ENCODE data around the gene KNCN.

The KNCN gene

DNA sequence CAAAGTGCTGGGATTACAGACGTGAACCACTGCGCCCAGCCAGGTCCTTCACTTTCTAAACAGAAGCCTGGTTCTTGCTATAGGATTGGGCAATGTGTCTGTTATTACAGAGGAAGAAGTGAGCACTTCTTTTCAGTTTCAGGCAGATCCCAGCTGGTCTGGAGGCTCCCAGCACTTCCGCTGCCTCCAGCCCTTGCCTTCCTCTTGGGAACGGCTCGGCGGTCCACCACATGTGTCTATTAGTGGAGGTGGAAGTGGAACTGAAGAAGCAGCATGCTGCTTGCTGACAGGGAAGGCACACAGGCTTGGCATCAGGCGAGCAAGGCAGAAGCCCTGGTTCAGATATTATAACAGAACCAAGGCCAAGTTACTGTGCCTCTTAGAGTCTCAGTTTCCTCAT is 35.6 kb upstream of the KNCN start:
- H3K4ac ChIP-seq (ENCODE audit: low read depth, low read length): no peak overlapping the region
- H4K91ac ChIP-seq (ENCODE audit: low read depth, low read length): no peak overlapping the region
- H3K9ac ChIP-seq (ENCODE audit: low read length): no peak overlapping the region
- no peaks in the 10 kb centered on the region for H3K9me3 ChIP-seq (ENCODE audit: insufficient read depth, low read depth, low read length)
- H3K79me2 ChIP-seq (ENCODE audit: control insufficient read depth, insufficient read depth, low read length, poor library complexity): no peaks in the 10 kb centered on the region
- WGBS (ENCODE audit: extremely low coverage, insufficient coverage, insufficient read length): no CpG with 5 or more reads among the region's 7 CpGs
- no peak overlapping the region for H3K14ac ChIP-seq (ENCODE audit: low read length)
- H4K12ac ChIP-seq (ENCODE audit: low read depth, low read length): no peak overlapping the region
- H3K27ac ChIP-seq (ENCODE audit: low read depth, low read length): no peak overlapping the region
- H2BK12ac ChIP-seq (ENCODE audit: low read length): no peak overlapping the region
- no peak overlapping the region for H2AFZ ChIP-seq (ENCODE audit: insufficient read depth, low read length, poor library complexity)
- H3K36me3 ChIP-seq (ENCODE audit: control insufficient read depth in 1 of 2, insufficient read depth in 2 of 2, low read length in 2 of 2): peaks cover 23 to 46% of the 10 kb centered on the region in 2 experiments
- H4K8ac ChIP-seq (ENCODE audit: low read depth, low read length): no peak overlapping the region
- DNase-seq: peak in 1 of 2 donors; percentile 14
- no peaks in the 10 kb centered on the region for H3K4me1 ChIP-seq (ENCODE audit: control insufficient read depth in 1 of 2, insufficient read depth in 2 of 2, low read length in 2 of 2)
- H3K27me3 ChIP-seq (ENCODE audit: insufficient read depth, low read length): no peaks in the 10 kb centered on the region
- no peak overlapping the region for H2AK5ac ChIP-seq (ENCODE audit: low read length)
- H3K23ac ChIP-seq (ENCODE audit: low read length): no peak overlapping the region
- no peak overlapping the region for H3K4me2 ChIP-seq (ENCODE audit: low read length)
- H3K18ac ChIP-seq (ENCODE audit: low read length): no peak overlapping the region
- no peaks in the 10 kb centered on the region for H3K79me1 ChIP-seq (ENCODE audit: low read length)
- H2BK5ac ChIP-seq (ENCODE audit: low read depth, low read length, poor library complexity): no peak overlapping the region
- H2BK120ac ChIP-seq (ENCODE audit: insufficient read depth, low read length, poor library complexity): no peak overlapping the region
- H3K4me3 ChIP-seq (ENCODE audit: low read depth, low read length): no peak overlapping the region

DNA sequence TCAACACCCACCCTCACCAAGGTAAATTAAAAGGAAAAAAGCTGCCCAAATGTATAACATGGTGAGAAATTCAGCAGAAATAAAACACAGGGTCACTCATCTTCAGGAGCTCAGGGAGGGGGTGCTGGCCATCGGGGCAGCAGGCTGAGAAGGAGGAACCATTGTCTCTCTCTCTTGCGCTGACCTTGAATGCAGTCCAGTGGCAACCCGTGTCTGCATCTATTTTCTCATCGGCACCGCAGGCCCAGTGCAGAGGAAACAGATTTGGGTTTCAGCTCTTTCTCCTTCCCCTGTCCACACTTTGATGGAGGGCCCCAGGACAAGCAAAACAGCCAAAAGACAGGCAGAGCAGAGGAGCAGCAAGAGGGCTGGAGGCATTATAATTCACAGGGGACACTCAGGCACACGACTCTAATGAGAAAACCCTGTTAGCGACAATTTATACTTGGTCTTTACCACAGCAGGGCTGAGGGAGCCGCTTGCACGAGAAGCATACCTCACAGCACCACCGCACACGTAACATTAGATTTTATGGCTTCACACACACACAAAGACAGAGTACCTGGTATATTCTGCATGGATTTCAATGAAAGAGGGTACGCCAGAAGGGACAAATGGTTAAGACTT is 34.0 kb upstream of the KNCN start:
- no peaks in the 10 kb centered on the region for H3K9me3 ChIP-seq (ENCODE audit: insufficient read depth, low read depth, low read length)
- H2BK12ac ChIP-seq (ENCODE audit: low read length): no peak overlapping the region
- no peak overlapping the region for H3K4me3 ChIP-seq (ENCODE audit: low read depth, low read length)
- H3K18ac ChIP-seq (ENCODE audit: low read length): no peak overlapping the region
- no peak overlapping the region for H4K12ac ChIP-seq (ENCODE audit: low read depth, low read length)
- H3K36me3 ChIP-seq (ENCODE audit: control insufficient read depth in 1 of 2, insufficient read depth in 2 of 2, low read length in 2 of 2): peaks cover 22 to 40% of the 10 kb centered on the region in 2 experiments
- H3K4me2 ChIP-seq (ENCODE audit: low read length): no peak overlapping the region
- H3K27me3 ChIP-seq (ENCODE audit: insufficient read depth, low read length): no peaks in the 10 kb centered on the region
- H4K8ac ChIP-seq (ENCODE audit: low read depth, low read length): no peak overlapping the region
- no peak for DNase-seq
- no peak overlapping the region for H3K27ac ChIP-seq (ENCODE audit: low read depth, low read length)
- H2AK5ac ChIP-seq (ENCODE audit: low read length): no peak overlapping the region
- no peaks in the 10 kb centered on the region for H3K79me1 ChIP-seq (ENCODE audit: low read length)
- H2AFZ ChIP-seq (ENCODE audit: insufficient read depth, low read length, poor library complexity): no peak overlapping the region
- no peak overlapping the region for H3K23ac ChIP-seq (ENCODE audit: low read length)
- WGBS (ENCODE audit: extremely low coverage, insufficient coverage, insufficient read length): no CpG with 5 or more reads among the region's 12 CpGs
- H2BK5ac ChIP-seq (ENCODE audit: low read depth, low read length, poor library complexity): no peak overlapping the region
- H3K4me1 ChIP-seq (ENCODE audit: control insufficient read depth in 1 of 2, insufficient read depth in 2 of 2, low read length in 2 of 2): no peaks in the 10 kb centered on the region
- no peak overlapping the region for H3K4ac ChIP-seq (ENCODE audit: low read depth, low read length)
- no peak overlapping the region for H3K14ac ChIP-seq (ENCODE audit: low read length)
- no peak overlapping the region for H2BK120ac ChIP-seq (ENCODE audit: insufficient read depth, low read length, poor library complexity)
- H3K9ac ChIP-seq (ENCODE audit: low read length): no peak overlapping the region
- H4K91ac ChIP-seq (ENCODE audit: low read depth, low read length): no peak overlapping the region
- no peaks in the 10 kb centered on the region for H3K79me2 ChIP-seq (ENCODE audit: control insufficient read depth, insufficient read depth, low read length, poor library complexity)

DNA sequence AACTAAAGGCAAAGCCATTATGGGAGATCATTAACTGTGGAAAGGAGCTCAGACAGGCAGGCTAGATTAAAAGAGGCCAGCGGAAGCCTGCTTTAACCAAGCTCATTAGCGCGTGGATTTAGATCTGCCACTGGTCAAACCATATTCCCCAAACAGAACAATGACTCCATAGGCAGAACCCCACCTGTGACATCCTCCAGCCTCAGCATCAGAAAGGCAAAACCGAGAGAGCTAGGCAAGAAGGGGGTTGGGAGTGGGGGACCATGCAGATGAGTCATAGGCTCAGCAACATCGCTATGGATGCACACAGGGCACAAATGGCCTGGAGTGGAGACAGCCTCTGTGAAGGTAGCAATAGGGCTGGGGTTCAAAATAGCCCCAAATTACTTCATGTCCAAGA is 32.0 kb upstream of the KNCN start:
- DNase-seq: no peak
- Histone ChIP-seq H4K8ac (ENCODE audit: low read depth, low read length) (no peak overlapping the region), H3K9me3 (ENCODE audit: insufficient read depth, low read depth, low read length) (no peaks in the 10 kb centered on the region), H3K79me2 (ENCODE audit: control insufficient read depth, insufficient read depth, low read length, poor library complexity) (no peaks in the 10 kb centered on the region), H3K27ac (ENCODE audit: low read depth, low read length) (no peak overlapping the region), H2BK5ac (ENCODE audit: low read depth, low read length, poor library complexity) (no peak overlapping the region), H3K4me3 (ENCODE audit: low read depth, low read length) (no peak overlapping the region), H3K36me3 (ENCODE audit: control insufficient read depth in 1 of 2, insufficient read depth in 2 of 2, low read length in 2 of 2) (peaks cover 23 to 40% of the 10 kb centered on the region in 2 experiments), H3K4me2 (ENCODE audit: low read length) (no peak overlapping the region), H2AK5ac (ENCODE audit: low read length) (no peak overlapping the region), H3K18ac (ENCODE audit: low read length) (no peak overlapping the region), H3K79me1 (ENCODE audit: low read length) (no peaks in the 10 kb centered on the region), H2BK12ac (ENCODE audit: low read length) (no peak overlapping the region), H3K9ac (ENCODE audit: low read length) (no peak overlapping the region), H2BK120ac (ENCODE audit: insufficient read depth, low read length, poor library complexity) (no peak overlapping the region), H4K12ac (ENCODE audit: low read depth, low read length) (no peak overlapping the region), H2AFZ (ENCODE audit: insufficient read depth, low read length, poor library complexity) (no peak overlapping the region), H3K4ac (ENCODE audit: low read depth, low read length) (no peak overlapping the region), H3K27me3 (ENCODE audit: insufficient read depth, low read length) (no peaks in the 10 kb centered on the region), H3K14ac (ENCODE audit: low read length) (no peak overlapping the region), H3K4me1 (ENCODE audit: control insufficient read depth in 1 of 2, insufficient read depth in 2 of 2, low read length in 2 of 2) (no peaks in the 10 kb centered on the region), H4K91ac (ENCODE audit: low read depth, low read length) (no peak overlapping the region), H3K23ac (ENCODE audit: low read length) (no peak overlapping the region)
- no CpG with 5 or more reads among the region's 5 CpGs for WGBS (ENCODE audit: extremely low coverage, insufficient coverage, insufficient read length)

DNA sequence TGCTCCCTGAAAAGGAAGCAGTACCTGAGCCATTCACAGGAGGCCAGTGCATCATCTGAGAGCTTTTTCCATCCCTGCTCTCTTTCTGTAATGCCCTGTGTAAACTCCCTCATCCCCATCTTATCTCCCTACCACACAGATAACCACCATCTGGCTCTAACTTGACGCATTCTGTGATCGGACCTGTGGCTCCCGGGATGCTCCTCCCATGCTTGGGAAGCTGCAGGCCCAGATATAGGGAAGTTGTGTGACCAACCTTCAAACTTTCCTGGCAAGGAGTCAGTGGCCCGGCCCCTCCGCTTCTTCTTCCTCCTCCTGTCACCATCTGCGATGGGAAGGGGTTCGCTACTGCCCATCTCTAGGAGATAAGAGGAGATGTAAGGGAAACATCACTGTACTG is 31.5 kb upstream of the KNCN start:
- Histone ChIP-seq H2AFZ (ENCODE audit: insufficient read depth, low read length, poor library complexity) (no peak overlapping the region), H4K12ac (ENCODE audit: low read depth, low read length) (no peak overlapping the region), H3K9ac (ENCODE audit: low read length) (no peak overlapping the region), H4K91ac (ENCODE audit: low read depth, low read length) (no peak overlapping the region), H3K79me2 (ENCODE audit: control insufficient read depth, insufficient read depth, low read length, poor library complexity) (no peaks in the 10 kb centered on the region), H2BK120ac (ENCODE audit: insufficient read depth, low read length, poor library complexity) (no peak overlapping the region), H3K27ac (ENCODE audit: low read depth, low read length) (no peak overlapping the region), H2AK5ac (ENCODE audit: low read length) (no peak overlapping the region), H2BK12ac (ENCODE audit: low read length) (no peak overlapping the region), H3K9me3 (ENCODE audit: insufficient read depth, low read depth, low read length) (no peaks in the 10 kb centered on the region), H2BK5ac (ENCODE audit: low read depth, low read length, poor library complexity) (no peak overlapping the region), H3K14ac (ENCODE audit: low read length) (no peak overlapping the region), H3K4me2 (ENCODE audit: low read length) (no peak overlapping the region), H3K4ac (ENCODE audit: low read depth, low read length) (no peak overlapping the region), H3K4me1 (ENCODE audit: control insufficient read depth in 1 of 2, insufficient read depth in 2 of 2, low read length in 2 of 2) (no peaks in the 10 kb centered on the region), H3K4me3 (ENCODE audit: low read depth, low read length) (no peak overlapping the region), H3K27me3 (ENCODE audit: insufficient read depth, low read length) (no peaks in the 10 kb centered on the region), H4K8ac (ENCODE audit: low read depth, low read length) (no peak overlapping the region), H3K18ac (ENCODE audit: low read length) (no peak overlapping the region), H3K23ac (ENCODE audit: low read length) (no peak overlapping the region), H3K79me1 (ENCODE audit: low read length) (no peaks in the 10 kb centered on the region), H3K36me3 (ENCODE audit: control insufficient read depth in 1 of 2, insufficient read depth in 2 of 2, low read length in 2 of 2) (peaks cover 23 to 40% of the 10 kb centered on the region in 2 experiments)
- WGBS (ENCODE audit: extremely low coverage, insufficient coverage, insufficient read length): no CpG with 5 or more reads among the region's 7 CpGs
- no peak for DNase-seq
